GM21825 (cell line): ENCODE data around the gene PALMD.

Experiments
- ATAC-seq: cut with Tn5 transposase; IDR thresholded peaks from one replicate; pipeline ENCODE4 v1.9.1; 2021; ENCODE audit warnings: mild to moderate bottlenecking, moderate library complexity; ENCODE audit not compliant: unreplicated experiment

Gene PALMD

GRCh38 chr1:99682291-99682751, 36.4 kb downstream of the PALMD start:
- no peak for ATAC-seq

- peak; percentile 74 for ATAC-seq
Measured at GRCh38 chr1:99685516-99686180, 39.7 kb downstream of the PALMD start.

- ATAC-seq, result no peak
Measured at GRCh38 chr1:99691175-99691574, 45.3 kb downstream of the PALMD start.

GRCh38 chr1:99696616-99697015, 50.7 kb downstream of the PALMD start:
- ATAC-seq, result no peak

- ATAC-seq, result no peak
Measured at GRCh38 chr1:99697580-99697979, 51.7 kb downstream of the PALMD start.

GRCh38 chr1:99700020-99700419, 54.1 kb downstream of the PALMD start:
- ATAC-seq, result no peak

- ATAC-seq, result no peak
Measured at GRCh38 chr1:99702221-99702620, 56.3 kb downstream of the PALMD start.

- ATAC-seq, result no peak
Measured at GRCh38 chr1:99704356-99704816, 58.5 kb downstream of the PALMD start.

GRCh38 chr1:99705385-99705784, 59.5 kb downstream of the PALMD start:
- ATAC-seq, result no peak

- peak; percentile 51 for ATAC-seq
Measured at GRCh38 chr1:99707535-99708142, 61.7 kb downstream of the PALMD start.

- no peak for ATAC-seq
Measured at GRCh38 chr1:99710994-99711393, 65.1 kb downstream of the PALMD start.

GRCh38 chr1:99713006-99713405, 67.1 kb downstream of the PALMD start:
- ATAC-seq, result no peak

- ATAC-seq, result no peak
Measured at GRCh38 chr1:99717005-99717404, 71.1 kb downstream of the PALMD start.

- no peak for ATAC-seq
Measured at GRCh38 chr1:99723251-99723650, 77.3 kb downstream of the PALMD start.

GRCh38 chr1:99725996-99726395, 80.1 kb downstream of the PALMD start:
- ATAC-seq, result no peak

- ATAC-seq, result no peak
Measured at GRCh38 chr1:99726407-99726806, 80.5 kb downstream of the PALMD start.

GRCh38 chr1:99726818-99727217, 80.9 kb downstream of the PALMD start:
- ATAC-seq, result no peak

- no peak for ATAC-seq
Measured at GRCh38 chr1:99727575-99728185, 81.8 kb downstream of the PALMD start.

- no peak for ATAC-seq
Measured at GRCh38 chr1:99728494-99729235, 82.8 kb downstream of the PALMD start.

- ATAC-seq, result no peak
Measured at GRCh38 chr1:99731384-99731783, 85.5 kb downstream of the PALMD start.

GRCh38 chr1:99735852-99736251, 89.9 kb downstream of the PALMD start:
- ATAC-seq, result no peak
